Mesothelial cell of epicardium (in vitro differentiated cells): Measurements from ENCODE around the gene TP53AIP1. TPM values are rescaled to one million over a fixed set of nuclear protein-coding genes. Genes with fewer than 3 reads are reported as not detected.
"Not testable (repeated sequence)": the region's sequence is repeated elsewhere in the genome, so short reads cannot be mapped to it uniquely, and the experiment has no call there.

ENCODE experiments used
- DNase-seq, 2 experiments: peaks; one replicate each; pipeline ENCODE4 v3.0.0; 2021; ENCODE audit warnings: low spot score in 2 of 2; ENCODE audit not compliant: unreplicated experiment in 2 of 2
- H3K27ac Mint-ChIP-seq: 2 replicates; pipeline ENCODE4 v1.8.0; 2021; ENCODE audit warnings: mixed read lengths
- H3K27me3 Mint-ChIP-seq: 2 replicates; pipeline ENCODE4 v1.8.0; 2021; ENCODE audit warnings: low read depth, mixed read lengths
- H3K36me3 Mint-ChIP-seq: 2 replicates; pipeline ENCODE4 v1.8.0; 2021; ENCODE audit warnings: mixed read lengths
- H3K4me1 Mint-ChIP-seq: 2 replicates; pipeline ENCODE4 v1.8.0; 2021; ENCODE audit warnings: mixed read lengths
- H3K4me3 Mint-ChIP-seq: 2 replicates; pipeline ENCODE4 v1.8.0; 2021; ENCODE audit warnings: mild to moderate bottlenecking, moderate library complexity, mixed read lengths
- H3K9me3 Mint-ChIP-seq: 2 replicates; pipeline ENCODE4 v1.8.0; 2021; ENCODE audit warnings: mixed read lengths
- CTCF ChIP-seq: fragments of 200-600 bp; sonication (generic); IDR thresholded peaks from one replicate; pipeline ENCODE4 v1.5.0; 2021; ENCODE audit warnings: antibody characterized with exemption; ENCODE audit not compliant: unreplicated experiment
- total RNA-seq: library from RNA; stranded (reverse); gene quantifications from 3 replicates; pipeline ENCODE4 v1.2.1, GENCODE V29; 2021

TP53AIP1 gene
- total RNA-seq, 1 donor from 2014 or later: 0.45 TPM

GRCh38 chr11:128924104-128924503, 18.6 kb downstream of the TP53AIP1 start:
- peaks cover 15% of the 10 kb centered on the region for H3K4me1 Mint-ChIP-seq
- no peak for DNase-seq
- no peak for TF ChIP-seq CTCF
- no peak overlapping the region for H3K4me3 Mint-ChIP-seq
- H3K27me3 Mint-ChIP-seq: peaks cover 2% of the 10 kb centered on the region
- no peaks in the 10 kb centered on the region for H3K9me3 Mint-ChIP-seq
- no peak overlapping the region for H3K27ac Mint-ChIP-seq
- H3K36me3 Mint-ChIP-seq: no peaks in the 10 kb centered on the region

DNA sequence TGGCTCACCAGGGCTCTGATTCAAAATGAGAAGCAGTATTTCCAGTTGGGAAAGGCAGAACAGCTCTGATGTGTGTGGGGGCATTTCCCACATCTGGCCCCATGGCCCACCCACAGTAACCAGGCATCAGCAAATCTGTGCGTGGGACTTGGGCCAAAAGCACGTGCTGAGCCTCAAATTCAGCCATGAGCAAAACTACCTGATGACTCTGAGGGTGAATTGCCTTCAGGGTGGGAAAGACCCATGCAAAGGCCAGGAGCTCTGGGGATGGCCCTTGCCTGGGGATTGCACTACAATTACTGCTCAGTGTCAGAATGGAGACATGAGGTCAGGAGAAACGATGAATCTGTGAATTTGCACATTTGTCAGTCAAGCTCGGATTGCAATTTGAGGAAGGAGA, 20.9 kb downstream of the TP53AIP1 start:
- H3K9me3 Mint-ChIP-seq: no peaks in the 10 kb centered on the region
- peaks cover 6% of the 10 kb centered on the region for H3K4me1 Mint-ChIP-seq
- no peak for DNase-seq
- TF ChIP-seq CTCF: no peak
- H3K27me3 Mint-ChIP-seq: peaks cover 2% of the 10 kb centered on the region
- no peak overlapping the region for H3K27ac Mint-ChIP-seq
- no peaks in the 10 kb centered on the region for H3K36me3 Mint-ChIP-seq
- no peak overlapping the region for H3K4me3 Mint-ChIP-seq

- no peaks in the 10 kb centered on the region for H3K4me1 Mint-ChIP-seq
- no peak for TF ChIP-seq CTCF
- no peak overlapping the region for H3K4me3 Mint-ChIP-seq
- H3K27ac Mint-ChIP-seq: no peak overlapping the region
- H3K27me3 Mint-ChIP-seq: no peaks in the 10 kb centered on the region
- DNase-seq: no peak
- H3K9me3 Mint-ChIP-seq: no peaks in the 10 kb centered on the region
- H3K36me3 Mint-ChIP-seq: no peaks in the 10 kb centered on the region
Measured at GRCh38 chr11:128920666-128921065, 22.0 kb downstream of the TP53AIP1 start.

- H3K27me3 Mint-ChIP-seq, H3K36me3 Mint-ChIP-seq, H3K9me3 Mint-ChIP-seq, DNase-seq, H3K27ac Mint-ChIP-seq, H3K4me3 Mint-ChIP-seq, H3K4me1 Mint-ChIP-seq: not testable (repeated sequence)
Measured at GRCh38 chr11:128919635-128920034, 23.0 kb downstream of the TP53AIP1 start.

GRCh38 chr11:128919216-128919615, 23.5 kb downstream of the TP53AIP1 start:
- Mint-ChIP-seq H3K9me3 (no peaks in the 10 kb centered on the region), H3K27me3 (peaks cover 3% of the 10 kb centered on the region), H3K36me3 (no peaks in the 10 kb centered on the region), H3K27ac (no peak overlapping the region), H3K4me1 (no peaks in the 10 kb centered on the region), H3K4me3 (no peak overlapping the region)
- no peak for DNase-seq
- no peak for TF ChIP-seq CTCF

- no peak for TF ChIP-seq CTCF
- Mint-ChIP-seq H3K27ac (no peak overlapping the region), H3K27me3 (peaks cover 12% of the 10 kb centered on the region), H3K4me3 (no peak overlapping the region), H3K36me3 (no peaks in the 10 kb centered on the region), H3K4me1 (no peaks in the 10 kb centered on the region), H3K9me3 (no peaks in the 10 kb centered on the region)
- DNase-seq: no peak
Measured at GRCh38 chr11:128917144-128917724, 25.4 kb downstream of the TP53AIP1 start.
